ENCODE measurements around the gene PPIP5K2. TPM values are rescaled to one million over a fixed set of nuclear protein-coding genes. Genes with fewer than 3 reads are reported as not detected.
A peak's percentile ranks its signal among the peaks of the same experiment; 100 is the strongest.
"Not testable (repeated sequence)": the region's sequence is repeated elsewhere in the genome, so short reads cannot be mapped to it uniquely, and the experiment has no call there.

PPIP5K2 gene
- total RNA-seq, 1 experiment from 2014 or later: 74.1 TPM

DNA sequence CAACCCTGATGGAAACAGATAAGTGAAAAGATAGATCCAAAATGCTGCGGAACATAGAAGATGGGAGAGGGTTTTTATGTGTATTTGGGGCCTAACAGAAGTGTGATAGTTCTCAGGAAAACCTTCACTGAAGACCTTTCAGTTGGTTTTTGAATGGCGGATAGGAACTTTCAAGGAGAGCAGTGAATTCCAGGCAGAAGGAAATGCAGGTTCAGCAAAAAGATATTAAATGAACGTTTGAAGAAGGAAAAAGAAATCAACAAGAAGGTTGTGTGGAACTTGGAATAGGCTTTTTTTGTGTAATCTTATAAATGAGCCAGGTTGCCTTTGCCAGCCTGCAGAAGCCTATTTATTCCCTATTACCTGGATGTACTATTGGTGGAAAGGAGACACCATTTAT, 2.1 kb downstream of the PPIP5K2 start:
- DNase-seq (ENCODE audit: low spot score): no peak

DNA sequence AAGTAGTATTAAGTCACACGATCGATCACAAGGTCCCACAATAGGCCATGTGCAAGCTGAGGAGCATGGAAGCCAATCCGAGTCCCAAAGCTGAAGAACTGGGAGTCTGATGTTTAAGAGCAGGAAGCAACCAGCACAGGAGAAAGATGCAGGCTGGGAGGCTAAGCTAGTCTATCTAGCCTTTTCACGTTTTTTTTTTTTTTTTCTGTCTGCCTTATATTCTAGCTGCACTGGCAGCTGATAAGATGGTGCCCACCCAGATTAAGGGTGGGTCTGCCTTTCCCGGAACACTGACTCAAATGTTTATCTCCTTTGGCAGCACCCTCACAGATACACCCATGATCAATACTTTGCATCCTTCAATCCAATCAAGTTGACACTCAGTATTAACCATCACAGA, 6.5 kb downstream of the PPIP5K2 start:
- DNase-seq (ENCODE audit: low spot score): no peak

DNA sequence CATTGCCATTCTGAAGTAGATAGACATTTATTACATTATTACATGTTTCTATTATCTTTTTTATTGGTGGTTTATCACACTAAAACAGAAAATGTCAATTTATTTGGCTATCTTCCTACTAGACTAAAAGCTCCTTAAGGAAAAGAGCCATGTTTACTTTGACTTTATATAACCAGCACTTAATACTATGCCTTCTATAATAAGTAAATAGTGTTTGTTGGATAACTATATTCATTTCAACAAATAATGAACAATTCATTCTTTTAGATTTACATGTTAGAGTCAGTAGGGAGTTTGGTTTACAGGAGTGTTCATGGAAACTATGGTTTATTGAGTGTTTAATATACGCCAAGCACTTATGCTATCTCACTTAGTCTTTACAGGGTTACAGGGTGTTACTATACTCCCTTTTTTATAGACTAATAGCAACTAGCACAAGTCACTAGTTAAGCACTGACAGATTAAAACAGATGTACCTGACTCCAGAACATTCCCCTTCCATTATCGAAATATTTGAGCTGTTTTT, 7.3 kb downstream of the PPIP5K2 start:
- DNase-seq (ENCODE audit: low spot score): no peak

DNA sequence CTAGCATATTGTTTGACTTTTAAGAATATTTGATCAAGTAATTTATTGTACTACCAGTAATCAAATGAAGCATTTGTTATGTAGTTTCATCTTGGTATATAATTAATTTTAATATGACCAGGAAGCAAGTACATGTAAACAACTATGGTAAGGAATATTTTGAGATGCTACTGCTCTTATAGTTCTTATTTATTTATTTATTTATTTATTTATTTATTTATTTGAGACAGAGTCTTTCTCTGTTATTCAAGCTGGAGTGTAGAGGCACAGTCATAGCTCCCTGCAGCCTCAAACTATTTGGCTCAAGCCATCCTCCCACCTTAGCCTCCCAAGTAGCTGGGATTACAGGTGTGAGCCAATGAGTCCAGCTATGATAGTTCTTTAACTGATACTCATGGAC, 8.1 kb downstream of the PPIP5K2 start:
- DNase-seq (ENCODE audit: low spot score): no peak

DNA sequence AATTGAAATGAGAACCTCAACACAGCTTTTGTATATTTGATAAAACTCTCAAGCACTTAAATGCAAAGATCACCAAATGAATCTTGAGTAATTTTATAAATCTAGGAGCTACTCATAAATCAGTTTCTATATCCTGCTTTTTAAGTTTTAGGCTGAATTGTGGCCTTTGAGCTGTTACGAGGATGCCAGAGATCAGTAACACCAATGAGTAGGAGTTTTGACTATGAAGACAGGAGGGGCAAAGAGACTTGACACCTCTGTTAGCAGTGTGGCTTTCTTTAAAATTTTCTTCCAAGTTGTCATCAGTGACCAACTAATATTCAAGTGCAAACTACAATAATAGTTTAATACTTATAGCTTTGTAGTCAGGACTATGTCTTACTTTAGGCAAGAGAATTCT, 12.6 kb downstream of the PPIP5K2 start:
- no peak for DNase-seq (ENCODE audit: low spot score)

DNA sequence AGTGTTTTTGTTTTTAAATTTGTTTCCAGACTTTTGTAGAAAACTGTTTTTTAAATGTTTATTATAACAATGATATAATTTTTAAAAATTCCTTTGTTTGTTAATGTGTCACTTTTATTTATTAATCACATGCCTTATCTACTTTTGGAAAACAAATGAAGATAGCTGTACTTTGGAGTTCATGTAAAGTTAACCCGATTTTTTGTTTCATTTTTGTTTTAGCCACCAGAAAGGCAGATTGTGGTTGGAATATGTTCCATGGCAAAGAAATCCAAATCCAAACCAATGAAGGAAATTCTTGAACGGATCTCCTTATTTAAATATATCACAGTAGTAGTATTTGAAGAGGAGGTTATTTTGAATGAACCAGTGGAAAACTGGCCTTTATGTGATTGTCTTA, 13.1 kb downstream of the PPIP5K2 start:
- no peak for DNase-seq (ENCODE audit: low spot score)

DNA sequence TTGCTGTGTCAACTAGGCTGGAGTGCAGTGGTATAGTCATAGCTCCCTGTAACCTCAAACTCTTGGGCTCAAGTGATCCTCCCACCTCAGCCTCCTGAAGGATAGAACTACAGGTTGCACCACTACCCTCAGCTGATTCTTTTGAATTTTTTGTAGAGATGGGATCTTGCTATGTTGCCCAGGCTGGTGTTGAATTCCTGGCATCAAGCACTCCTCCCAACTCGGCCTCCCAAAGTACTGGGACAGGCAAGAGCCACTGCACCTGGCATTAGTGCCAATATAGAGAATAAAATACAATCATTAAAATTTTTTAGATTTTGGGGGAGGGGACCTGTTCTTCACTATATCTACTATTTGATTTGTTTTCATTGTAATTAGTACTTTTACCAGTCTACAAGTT, 15.4 kb downstream of the PPIP5K2 start:
- no peak for DNase-seq (ENCODE audit: low spot score)

DNA sequence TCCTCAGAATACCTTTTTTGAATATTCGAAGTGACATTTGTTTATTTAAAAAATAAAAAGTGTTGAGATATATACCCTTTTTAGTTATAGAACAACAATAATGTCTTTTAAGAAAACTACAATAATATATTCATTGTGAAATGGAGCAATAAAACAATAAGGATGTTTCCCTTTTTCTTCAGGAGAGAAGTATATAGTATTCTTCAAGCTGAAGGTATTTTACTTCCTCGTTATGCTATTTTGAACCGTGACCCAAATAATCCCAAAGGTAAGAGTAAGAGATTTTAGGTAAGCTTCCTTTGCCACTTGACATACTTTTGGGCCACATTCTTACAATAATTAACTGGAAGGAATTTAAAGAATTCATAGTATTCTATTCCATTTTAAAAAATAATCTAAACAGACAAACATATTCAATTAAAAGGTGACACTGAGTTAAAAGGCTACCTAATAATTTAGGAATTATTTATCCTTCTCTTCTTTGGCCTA, 18.1 kb downstream of the PPIP5K2 start:
- no peak for DNase-seq (ENCODE audit: low spot score)

DNA sequence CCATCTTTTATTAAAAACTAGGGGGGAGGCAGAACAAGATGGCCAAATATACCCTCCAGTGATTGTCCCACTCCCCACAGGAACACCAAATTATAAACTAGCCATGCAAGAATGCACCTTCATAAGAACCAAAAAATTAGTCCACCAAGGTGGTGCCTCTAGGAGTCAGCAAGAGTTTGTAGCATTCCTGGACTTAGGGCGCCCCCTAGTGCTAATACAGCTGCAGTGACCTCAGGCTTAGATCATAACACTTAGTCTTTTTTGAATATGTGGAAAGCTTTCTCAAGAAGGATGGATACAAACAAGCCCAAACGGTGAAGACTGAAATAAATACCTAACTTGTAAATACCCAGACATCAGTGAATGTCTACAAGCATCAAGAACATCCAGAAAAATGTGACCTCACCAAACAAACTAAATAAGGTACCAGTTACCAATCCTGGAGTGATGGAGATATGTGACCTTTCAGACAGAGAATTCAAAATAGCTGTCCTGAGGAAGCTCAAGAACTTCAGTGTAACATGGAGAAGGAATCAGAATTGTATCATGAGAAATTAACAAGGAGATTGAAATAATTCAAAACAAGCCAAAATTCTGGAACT, 19.3 kb downstream of the PPIP5K2 start:
- DNase-seq (ENCODE audit: low spot score): peak; percentile 84

DNA sequence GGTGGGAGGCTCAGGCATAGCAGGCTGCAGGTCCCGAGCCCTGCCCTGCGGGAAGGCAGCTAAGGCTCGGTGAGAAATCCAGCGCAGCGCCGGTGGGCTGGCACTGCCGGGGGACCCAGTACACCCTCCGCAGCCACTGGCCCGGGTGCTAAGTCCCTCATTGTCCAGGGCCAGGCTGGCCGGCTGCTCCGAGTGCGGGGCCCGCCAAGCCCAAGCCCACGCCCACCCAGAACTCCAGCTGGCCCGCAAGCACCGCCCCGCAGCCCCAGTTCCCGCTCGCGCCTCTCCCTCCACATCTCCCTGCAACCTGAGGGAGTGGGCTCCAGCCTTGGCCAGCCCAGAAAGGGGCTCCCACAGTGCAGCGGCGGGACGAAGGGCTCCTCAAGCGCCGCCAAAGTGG, 22.0 kb downstream of the PPIP5K2 start:
- not testable (repeated sequence) for DNase-seq (ENCODE audit: low spot score)

DNA sequence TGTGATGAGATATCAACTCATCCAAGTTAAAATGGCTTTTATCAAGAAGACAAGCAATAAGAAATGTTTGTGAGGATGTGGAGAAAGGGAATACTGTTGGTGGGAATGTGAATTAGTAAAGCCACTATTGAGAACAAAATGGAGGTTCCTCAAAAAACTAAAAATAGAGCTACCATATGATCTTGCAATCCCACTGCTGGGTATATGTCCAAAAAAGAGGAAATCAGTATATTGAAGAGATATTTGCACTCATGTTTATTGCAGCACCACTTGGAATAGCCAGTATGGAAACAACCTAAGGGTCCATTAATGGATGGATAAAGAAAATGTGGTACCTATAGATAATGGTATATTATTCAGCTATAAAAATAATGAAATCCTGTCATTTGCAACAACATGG, 25.1 kb downstream of the PPIP5K2 start:
- DNase-seq (ENCODE audit: low spot score): no peak

DNA sequence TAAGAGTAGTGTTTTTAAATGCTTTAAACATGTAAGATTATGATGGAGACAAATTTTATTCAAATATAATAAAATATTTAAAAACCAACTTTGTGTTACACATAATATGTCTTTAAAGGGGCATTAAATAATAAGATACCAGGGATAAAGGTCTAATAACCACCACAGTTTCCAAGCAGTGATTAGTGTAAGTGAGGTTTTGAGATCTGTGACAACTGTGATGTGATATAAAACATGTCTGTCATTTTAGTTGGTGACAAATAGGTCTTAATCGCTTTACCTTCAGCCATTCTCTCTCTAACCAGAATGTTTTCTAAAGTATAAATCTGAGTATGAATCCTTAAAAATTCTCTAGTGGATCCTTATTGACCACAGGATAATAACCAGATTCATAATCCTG, 28.1 kb downstream of the PPIP5K2 start:
- no peak for DNase-seq (ENCODE audit: low spot score)

DNA sequence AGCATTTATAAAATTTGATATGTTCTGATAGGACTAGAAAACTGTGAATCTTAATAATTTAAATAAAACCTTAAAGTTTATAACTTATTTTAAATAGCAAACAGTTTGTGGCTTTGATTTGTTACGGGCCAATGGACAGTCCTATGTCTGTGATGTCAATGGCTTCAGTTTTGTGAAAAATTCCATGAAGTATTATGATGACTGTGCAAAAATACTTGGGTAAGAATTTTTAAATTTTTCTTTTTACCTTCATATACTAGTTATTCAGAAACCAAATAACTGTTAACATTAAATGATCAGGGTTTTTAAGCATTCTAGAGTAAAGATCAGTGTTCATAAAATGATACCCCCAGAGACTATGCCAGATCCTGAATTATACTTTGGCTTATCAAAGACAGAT, 31.1 kb downstream of the PPIP5K2 start:
- DNase-seq (ENCODE audit: low spot score): no peak

DNA sequence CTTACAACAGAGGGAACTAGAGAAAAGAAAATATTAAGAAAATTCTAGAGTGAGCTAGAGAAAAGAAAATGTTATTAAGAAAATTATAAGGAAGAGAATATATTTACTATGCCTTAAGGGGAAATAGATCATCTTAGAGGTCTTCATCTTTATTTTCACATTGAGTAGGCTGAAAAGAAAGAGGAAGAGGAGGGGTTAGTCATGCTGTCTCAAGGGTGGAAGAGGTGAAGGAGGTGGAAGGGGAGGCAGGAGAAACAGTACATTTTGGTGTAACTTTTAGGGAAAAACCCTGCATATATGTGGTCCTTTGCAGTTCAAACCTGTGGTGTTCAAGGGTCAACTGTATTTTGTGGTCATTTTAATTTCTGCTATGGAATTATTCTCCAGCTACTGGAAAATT, 46.6 kb downstream of the PPIP5K2 start:
- DNase-seq (ENCODE audit: low spot score): no peak

DNA sequence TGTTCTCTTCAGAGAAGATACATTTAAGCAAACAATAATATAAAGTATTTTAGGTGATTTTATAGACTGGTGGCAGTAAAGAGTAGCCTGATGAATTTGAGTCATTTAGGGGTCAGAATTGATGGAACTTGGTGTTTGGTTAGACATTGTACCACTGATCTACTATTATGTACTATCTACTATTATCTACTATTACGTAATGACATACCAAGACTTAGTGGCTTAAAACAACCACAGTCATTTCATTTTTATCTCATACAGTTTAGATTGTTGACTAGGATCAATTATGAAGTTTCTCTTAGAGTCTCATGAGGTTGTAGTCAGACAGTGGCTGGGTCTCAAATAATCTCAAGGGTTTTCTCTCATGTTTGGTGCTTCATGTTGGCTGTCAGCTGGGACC, 54.0 kb downstream of the PPIP5K2 start:
- no peak for DNase-seq (ENCODE audit: low spot score)

DNA sequence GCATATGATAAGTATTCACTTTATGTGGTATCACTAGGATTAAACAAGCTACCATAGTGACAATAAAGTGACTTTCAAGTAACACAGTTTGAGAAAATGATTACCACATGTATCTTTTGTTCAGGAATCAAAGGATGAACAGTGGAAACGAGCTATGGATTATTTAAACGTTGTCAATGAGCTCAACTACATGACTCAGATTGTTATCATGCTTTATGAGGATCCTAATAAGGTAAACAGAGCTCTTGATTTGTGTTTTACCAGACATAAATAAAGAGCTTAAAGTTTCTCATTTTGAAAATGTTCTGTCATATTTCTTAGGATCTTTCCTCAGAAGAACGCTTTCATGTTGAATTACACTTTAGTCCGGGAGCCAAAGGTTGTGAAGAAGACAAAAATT, 57.4 kb downstream of the PPIP5K2 start:
- no peak for DNase-seq (ENCODE audit: low spot score)

DNA sequence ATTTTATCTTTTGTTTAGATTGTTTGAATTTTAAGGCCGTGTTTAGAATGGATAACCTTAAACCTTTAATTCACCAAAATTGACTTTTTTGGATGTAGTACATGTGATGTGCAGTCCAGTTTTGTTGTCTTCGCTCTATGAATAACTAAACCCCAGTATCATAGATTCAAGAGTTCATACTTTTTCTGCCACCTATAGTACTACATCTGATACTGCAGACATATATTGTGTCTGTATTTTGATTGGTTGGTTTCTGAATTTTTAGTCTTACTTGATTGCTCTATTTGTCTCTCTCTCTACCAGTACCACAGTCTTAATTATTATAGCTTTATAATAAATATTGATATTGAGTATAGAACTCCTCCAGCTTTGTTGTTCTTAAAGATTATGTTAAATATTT, 58.1 kb downstream of the PPIP5K2 start:
- no peak for DNase-seq (ENCODE audit: low spot score)

DNA sequence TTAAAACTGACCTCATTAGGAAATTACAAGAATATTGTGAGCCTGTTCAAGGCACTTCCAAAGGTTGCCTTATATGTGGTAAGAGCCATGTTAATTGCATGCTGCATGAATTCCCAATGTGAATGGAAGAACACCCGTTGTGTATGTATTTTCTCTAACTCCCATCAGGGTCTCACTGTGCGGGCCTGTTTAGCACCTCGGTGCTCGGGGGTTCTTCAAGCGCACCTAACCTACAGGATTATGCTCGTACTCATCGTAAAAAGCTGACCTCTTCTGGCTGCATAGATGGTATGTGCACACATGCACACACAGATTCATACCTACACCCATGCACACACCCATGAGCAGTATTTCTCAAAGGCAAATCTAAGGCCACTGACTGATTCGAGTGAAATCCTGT, 66.1 kb downstream of the PPIP5K2 start:
- DNase-seq (ENCODE audit: low spot score): no peak

DNA sequence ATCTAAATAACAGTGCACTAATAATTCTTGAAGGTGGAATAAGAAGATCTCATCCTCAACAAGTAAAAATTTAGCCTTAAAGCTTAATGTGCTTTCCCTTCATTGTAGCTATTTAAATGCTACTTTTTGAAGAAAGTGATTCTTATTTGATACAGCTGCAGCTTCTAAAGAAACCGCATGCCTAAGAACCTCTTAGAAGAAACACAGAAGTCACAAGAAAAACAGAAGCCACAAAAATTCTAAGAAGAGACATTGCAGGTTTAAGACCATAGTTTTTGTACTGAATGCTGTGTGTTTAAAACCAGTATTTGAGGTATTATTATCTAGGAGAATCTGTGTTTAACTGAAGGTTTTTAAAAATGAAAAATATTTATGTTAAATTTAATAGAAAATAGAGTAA, 68.3 kb downstream of the PPIP5K2 start:
- DNase-seq (ENCODE audit: low spot score): no peak

DNA sequence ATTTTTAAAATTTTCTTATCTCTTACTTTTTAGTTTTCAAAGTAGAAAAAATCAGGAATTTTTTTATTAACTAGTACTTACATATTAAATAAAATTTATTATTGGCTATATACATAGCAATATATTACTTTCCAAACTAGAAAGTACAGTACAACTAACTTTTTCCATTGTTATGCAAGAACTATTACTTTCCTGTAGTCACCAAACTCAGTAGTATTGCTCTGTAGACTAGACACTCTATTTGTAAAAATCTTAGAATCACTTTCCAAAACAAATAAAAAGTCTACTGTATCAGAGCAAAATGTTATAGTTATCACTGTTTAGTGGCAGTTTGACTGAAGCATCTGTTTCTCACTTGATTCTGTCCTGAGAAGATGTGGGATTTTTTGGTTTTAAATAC, 83.1 kb downstream of the PPIP5K2 start:
- no peak for DNase-seq (ENCODE audit: low spot score)

DNA sequence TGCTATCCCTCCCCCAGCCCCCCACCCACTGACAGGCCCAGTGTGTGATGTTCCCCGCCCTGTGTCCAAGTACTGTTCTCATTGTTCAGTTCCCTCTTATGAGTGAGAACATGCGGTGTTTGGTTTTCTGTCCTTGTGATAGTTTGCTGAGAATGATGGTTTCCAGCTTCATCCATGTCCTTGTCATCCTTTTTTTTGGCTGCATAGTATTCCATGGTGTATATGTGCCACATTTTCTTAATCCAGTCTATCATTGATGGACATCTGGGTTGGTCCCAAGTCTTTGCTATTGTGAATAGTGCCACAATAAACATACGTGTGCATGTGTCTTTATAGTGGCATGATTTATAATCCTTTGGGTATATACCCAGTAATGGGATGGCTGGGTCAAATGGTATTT, 84.9 kb downstream of the PPIP5K2 start:
- DNase-seq (ENCODE audit: low spot score): not testable (repeated sequence)

DNA sequence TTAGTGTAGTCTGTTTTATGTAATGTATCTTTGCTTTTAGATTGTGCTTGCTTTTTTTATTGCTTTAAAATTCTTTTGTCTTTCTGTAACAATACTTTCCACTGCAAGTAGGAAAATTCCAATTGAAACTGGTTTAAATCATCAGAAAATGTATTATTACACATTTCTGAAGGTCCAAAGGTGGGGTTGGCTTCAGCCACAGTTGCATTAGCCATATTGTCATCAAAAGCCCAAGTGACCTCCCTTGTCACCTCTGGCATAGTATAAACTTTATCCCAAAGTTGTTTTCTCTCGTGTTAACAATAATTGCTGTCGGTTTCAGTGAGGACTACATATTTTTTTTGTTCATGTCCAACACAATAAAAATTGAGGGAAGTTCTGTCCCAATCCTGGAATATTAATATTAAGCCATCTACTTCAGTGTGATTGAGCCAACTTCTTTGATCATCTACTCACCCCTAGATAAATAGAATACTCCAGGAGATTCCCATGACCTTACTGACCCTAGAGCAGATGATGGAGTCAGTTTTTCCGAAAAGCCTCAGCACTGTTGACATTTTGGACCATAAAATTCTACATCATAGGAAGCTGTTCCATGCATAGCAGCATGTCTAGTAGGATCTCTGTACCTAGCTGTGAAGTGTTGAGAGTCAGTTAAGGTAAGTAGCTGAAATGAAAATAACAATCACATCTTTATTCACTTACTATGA, 86.0 kb downstream of the PPIP5K2 start:
- no peak for DNase-seq (ENCODE audit: low spot score)

DNA sequence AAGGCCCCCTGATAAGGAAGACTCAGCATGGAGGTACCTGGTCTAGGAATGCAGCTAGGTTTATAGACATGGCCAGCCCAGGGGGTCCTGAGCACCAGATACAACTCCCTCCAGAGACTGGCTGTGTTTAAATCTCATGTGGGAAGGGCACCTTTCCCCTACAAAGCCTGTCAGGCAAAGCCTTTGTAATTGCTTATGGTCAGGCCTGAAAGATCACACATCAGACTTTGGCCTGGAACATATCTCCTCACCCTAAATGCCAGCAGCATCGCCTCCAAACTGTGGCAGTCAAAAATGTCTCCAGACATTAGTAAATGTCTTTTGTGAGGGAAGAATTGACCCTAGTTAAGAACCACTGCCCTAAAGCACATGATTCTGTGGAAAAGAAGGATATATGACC, 86.9 kb downstream of the PPIP5K2 start:
- DNase-seq (ENCODE audit: low spot score): no peak

DNA sequence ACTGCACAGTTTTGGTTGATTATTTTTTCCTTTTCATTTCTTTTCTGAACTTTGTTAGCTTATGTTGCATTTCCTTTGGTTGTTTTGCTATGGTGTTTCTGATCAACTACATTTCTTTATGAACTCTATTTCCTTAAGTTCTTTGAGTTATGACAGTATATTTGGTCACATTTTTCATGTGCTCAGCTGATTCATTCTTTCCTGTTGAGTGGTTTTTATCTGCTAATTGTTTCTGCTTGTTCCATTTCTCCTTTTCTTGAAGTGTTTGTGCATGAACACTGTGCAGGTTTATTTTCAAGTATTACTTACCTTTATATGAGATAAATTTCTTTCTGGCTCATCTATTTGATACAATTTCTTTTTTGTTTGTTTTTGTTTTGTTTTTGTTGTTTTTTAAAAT, 87.6 kb downstream of the PPIP5K2 start:
- no peak for DNase-seq (ENCODE audit: low spot score)
